ENCODE data around the gene CNOT8. TPM values are rescaled to one million over a fixed set of nuclear protein-coding genes. Genes with fewer than 3 reads are reported as not detected.
"Not testable (repeated sequence)": the region's sequence is repeated elsewhere in the genome, so short reads cannot be mapped to it uniquely, and the experiment has no call there.

The CNOT8 gene
- total RNA-seq, 2 experiments from 2014 or later: 125 to 133 TPM

DNA sequence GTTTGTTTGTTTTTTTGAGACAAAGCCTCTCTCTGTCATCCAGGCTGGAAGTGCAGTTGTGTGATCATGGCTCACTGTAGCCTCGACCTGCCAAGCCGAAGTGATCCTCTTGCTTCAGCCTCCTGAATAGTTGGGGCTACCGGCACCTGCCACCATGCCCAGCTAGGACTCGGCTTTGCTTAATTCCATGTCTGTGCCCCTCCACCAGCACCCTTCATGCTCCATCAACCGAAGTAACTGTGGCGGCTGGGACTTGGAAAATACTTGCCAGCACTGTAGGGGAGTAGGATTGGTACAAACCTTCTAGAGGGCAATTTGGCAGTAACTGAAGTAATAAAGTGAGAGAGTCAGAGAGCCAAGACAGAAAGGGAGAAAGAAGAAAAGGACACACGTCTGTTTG lies 27.0 kb upstream of the CNOT8 start:
- H3K9me3 ChIP-seq (ENCODE audit: control insufficient read depth in 1 of 2, insufficient read depth in 1 of 2, low read length in 2 of 2): no peaks in the 10 kb centered on the region
- intact Hi-C loops (cut with DNase I, micrococcal nuclease): no loop called here
- H3K4me3 ChIP-seq (ENCODE audit: low read length): no peak overlapping the region
- CTCF ChIA-PET: no interaction called here
- H3K27me3 ChIP-seq (ENCODE audit: control insufficient read depth in 1 of 2, insufficient read depth in 2 of 2, low read length in 2 of 2): no peaks in the 10 kb centered on the region
- no peaks in the 10 kb centered on the region for H3K9me3 Mint-ChIP-seq
- no peaks in the 10 kb centered on the region for H3K27me3 Mint-ChIP-seq
- peaks cover 51% of the 10 kb centered on the region for H3K4me1 Mint-ChIP-seq (ENCODE audit: low read depth)
- H3K4me3 Mint-ChIP-seq: no peak overlapping the region
- peaks cover 37% of the 10 kb centered on the region for H3K4me1 ChIP-seq (ENCODE audit: insufficient read depth, low read length)
- no peak for TF ChIP-seq CTCF (IDR thresholded peaks at IDR 0.05)
- no peak for ATAC-seq (ENCODE audit: poor library complexity)
- no peaks in the 10 kb centered on the region for H3K36me3 Mint-ChIP-seq (ENCODE audit: low read depth)
- H3K36me3 ChIP-seq (ENCODE audit: insufficient read depth, low read length): peaks cover 3% of the 10 kb centered on the region
- no peak overlapping the region for H3K27ac Mint-ChIP-seq
- H3K27ac ChIP-seq (ENCODE audit: low read depth in 1 of 2, low read length in 2 of 2): no peak overlapping the region
- no peak for DNase-seq
- POLR2A ChIA-PET: no interaction called here

- DNase-seq; H3K27me3 Mint-ChIP-seq; H3K4me3 Mint-ChIP-seq; H3K9me3 ChIP-seq (ENCODE audit: control insufficient read depth in 1 of 2, insufficient read depth in 1 of 2, low read length in 2 of 2); H3K27ac ChIP-seq (ENCODE audit: low read depth in 1 of 2, low read length in 2 of 2); H3K27me3 ChIP-seq (ENCODE audit: control insufficient read depth in 1 of 2, insufficient read depth in 2 of 2, low read length in 2 of 2); H3K9me3 Mint-ChIP-seq; intact Hi-C loops (cut with DNase I, micrococcal nuclease); H3K36me3 Mint-ChIP-seq (ENCODE audit: low read depth); H3K36me3 ChIP-seq (ENCODE audit: insufficient read depth, low read length); CTCF ChIA-PET; H3K4me3 ChIP-seq (ENCODE audit: low read length); ATAC-seq (ENCODE audit: poor library complexity): not testable (repeated sequence)
- Mint-ChIP-seq H3K4me1 (ENCODE audit: low read depth) (peaks cover 48% of the 10 kb centered on the region), H3K27ac (peak overlapping the region; percentile 28)
- H3K4me1 ChIP-seq (ENCODE audit: insufficient read depth, low read length): peaks cover 35% of the 10 kb centered on the region
- POLR2A ChIA-PET: interaction anchor here (1.5 kb wide), 1 partner anchor 25 kb away, joined by 3 read pairs; no protein-coding TSS in a partner anchor
These were observed 25.6 kb upstream of the CNOT8 start for GRCh38 chr5:154832804-154833203.

- H3K27ac ChIP-seq (ENCODE audit: low read depth in 1 of 2, low read length in 2 of 2): no peak overlapping the region
- H3K27ac Mint-ChIP-seq: no peak overlapping the region
These were observed 24.4 kb upstream of the CNOT8 start for GRCh38 chr5:154834053-154834452.

DNA sequence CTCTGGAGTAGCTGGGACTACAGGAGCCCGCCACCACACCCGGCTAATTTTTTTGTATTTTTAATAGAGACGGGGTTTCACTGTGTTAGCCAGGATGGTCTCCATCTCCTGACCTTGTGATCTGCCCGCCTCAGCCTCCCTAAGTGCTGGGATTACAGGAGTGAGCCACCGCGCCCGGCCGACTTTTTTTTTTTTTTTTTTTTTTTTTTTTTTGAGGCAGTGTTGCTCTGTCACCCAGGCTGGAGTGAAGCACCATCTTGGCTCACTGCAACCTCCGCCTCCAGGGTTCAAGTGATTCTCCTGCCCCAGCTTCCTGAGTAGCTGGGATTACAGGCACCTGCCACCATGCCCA lies 22.8 kb upstream of the CNOT8 start:
- H3K4me3 Mint-ChIP-seq; intact Hi-C loops (cut with DNase I, micrococcal nuclease); H3K36me3 Mint-ChIP-seq (ENCODE audit: low read depth); CTCF ChIA-PET; H3K36me3 ChIP-seq (ENCODE audit: insufficient read depth, low read length); POLR2A ChIA-PET; DNase-seq; H3K27me3 Mint-ChIP-seq; H3K9me3 Mint-ChIP-seq; H3K4me3 ChIP-seq (ENCODE audit: low read length); ATAC-seq (ENCODE audit: poor library complexity); H3K9me3 ChIP-seq (ENCODE audit: control insufficient read depth in 1 of 2, insufficient read depth in 1 of 2, low read length in 2 of 2); H3K27ac ChIP-seq (ENCODE audit: low read depth in 1 of 2, low read length in 2 of 2); H3K27me3 ChIP-seq (ENCODE audit: control insufficient read depth in 1 of 2, insufficient read depth in 2 of 2, low read length in 2 of 2); H3K4me1 ChIP-seq (ENCODE audit: insufficient read depth, low read length); H3K27ac Mint-ChIP-seq: not testable (repeated sequence)
- peaks cover 25% of the 10 kb centered on the region for H3K4me1 Mint-ChIP-seq (ENCODE audit: low read depth)

More at GRCh38 chr5:154834053-154834452, 24.4 kb upstream of the CNOT8 start:
- ATAC-seq (ENCODE audit: poor library complexity) (no peak), DNase-seq (no peak)
- Histone ChIP-seq H3K4me3 (ENCODE audit: low read length) (no peak overlapping the region), H3K36me3 (ENCODE audit: insufficient read depth, low read length) (peaks cover 3% of the 10 kb centered on the region), H3K9me3 (ENCODE audit: control insufficient read depth in 1 of 2, insufficient read depth in 1 of 2, low read length in 2 of 2) (no peaks in the 10 kb centered on the region), H3K4me1 (ENCODE audit: insufficient read depth, low read length) (peaks cover 23% of the 10 kb centered on the region), H3K27me3 (ENCODE audit: control insufficient read depth in 1 of 2, insufficient read depth in 2 of 2, low read length in 2 of 2) (no peaks in the 10 kb centered on the region)
- CTCF ChIA-PET: no interaction called here
- POLR2A ChIA-PET: interaction anchor here (1.4 to 1.8 kb wide), 2 partner anchors 23 to 25 kb away, joined by 5 read pairs; partner anchors contain the start of gene CNOT8
- no peak overlapping the region for H3K4me3 Mint-ChIP-seq
- no peaks in the 10 kb centered on the region for H3K9me3 Mint-ChIP-seq
- TF ChIP-seq CTCF (IDR thresholded peaks at IDR 0.05): no peak
- peaks cover 40% of the 10 kb centered on the region for H3K4me1 Mint-ChIP-seq (ENCODE audit: low read depth)
- intact Hi-C loops (cut with DNase I, micrococcal nuclease): no loop called here
- H3K27me3 Mint-ChIP-seq: no peaks in the 10 kb centered on the region
- no peaks in the 10 kb centered on the region for H3K36me3 Mint-ChIP-seq (ENCODE audit: low read depth)

Data from CD4-positive, alpha-beta T cell (primary cell).